Neural cell (in vitro differentiated cells): Measurements from ENCODE around the gene LYPD6B. TPM values are rescaled to one million over a fixed set of nuclear protein-coding genes. Genes with fewer than 3 reads are reported as not detected.

Experiments
- H2AFZ ChIP-seq: fragments of 200-600, 300-800 bp; sonication (generic), shearing (Covaris generic); 2 replicates; pipeline ENCODE4 v1.6.0; 2014; ENCODE audit warnings: low read depth, mild to moderate bottlenecking, antibody characterized with exemption, low read length, moderate library complexity
- H3F3A ChIP-seq: fragments of 200-600 bp; shearing (Covaris generic); 2 replicates; pipeline ENCODE4 v1.6.1; 2016; ENCODE audit warnings: mild to moderate bottlenecking, moderate library complexity, mixed read lengths, antibody characterized with exemption, low read length; ENCODE audit not compliant: insufficient read depth, poor library complexity, severe bottlenecking
- H3K27ac ChIP-seq: fragments of 200-600, 300-800 bp; sonication (generic), shearing (Covaris generic); 2 replicates; pipeline ENCODE4 v1.5.1; 2014; ENCODE audit warnings: mild to moderate bottlenecking, low read length, moderate library complexity
- H3K27me3 ChIP-seq: fragments of 300-800, 200-600 bp; sonication (generic), shearing (Covaris generic); 2 replicates; pipeline ENCODE4 v1.6.0; 2014; ENCODE audit warnings: mild to moderate bottlenecking, low read depth, low read length, moderate library complexity; ENCODE audit not compliant: insufficient read depth
- H3K36me3 ChIP-seq: fragments of 300-800, 200-600 bp; sonication (generic), shearing (Covaris generic); 2 replicates; pipeline ENCODE4 v1.5.1; 2014; ENCODE audit warnings: mild to moderate bottlenecking, antibody characterized with exemption, low read length, moderate library complexity; ENCODE audit not compliant: insufficient read depth
- H3K4me2 ChIP-seq: fragments of 300-800, 200-600 bp; sonication (generic), shearing (Covaris generic); 2 replicates; pipeline ENCODE4 v1.6.0; 2014; ENCODE audit warnings: mild to moderate bottlenecking, low read length
- H3K4me3 ChIP-seq: fragments of 300-800, 200-600 bp; sonication (generic), shearing (Covaris generic); 2 replicates; pipeline ENCODE4 v1.5.1; 2014; ENCODE audit warnings: mild to moderate bottlenecking, low read length, moderate library complexity
- H3K79me2 ChIP-seq: fragments of 200-600 bp; shearing (Covaris generic); replicated peaks from 2 replicates; pipeline ENCODE4 v1.6.0; 2014; ENCODE audit warnings: mild to moderate bottlenecking, low read length, moderate library complexity; ENCODE audit not compliant: insufficient read depth
- H3K9ac ChIP-seq: fragments of 300-800, 200-600 bp; sonication (generic), shearing (Covaris generic); 2 replicates; pipeline ENCODE4 v1.6.1; 2016; ENCODE audit warnings: mild to moderate bottlenecking, low read length, mixed read lengths
- H3K9me2 ChIP-seq: fragments of 200-600 bp; shearing (Covaris generic); 2 replicates; pipeline ENCODE4 v1.6.1; 2016; ENCODE audit warnings: mild to moderate bottlenecking, low read length, mixed read lengths; ENCODE audit not compliant: insufficient read depth
- H3K9me3 ChIP-seq: fragments of 200-600, 300-800 bp; sonication (generic), shearing (Covaris generic); 2 replicates; pipeline ENCODE4 v1.6.1; 2016; ENCODE audit warnings: mild to moderate bottlenecking, mixed run types, low read length, moderate library complexity, mixed read lengths
- H4K20me1 ChIP-seq: fragments of 200-600 bp; shearing (Covaris generic); 2 replicates; pipeline ENCODE4 v1.6.1; 2016; ENCODE audit warnings: mild to moderate bottlenecking, mixed run types; ENCODE audit not compliant: insufficient read depth
- EP300 ChIP-seq: fragments of 450-650 bp; conservative IDR thresholded peaks from 2 replicates; pipeline ENCODE4 v1.6.1; 2014; ENCODE audit warnings: antibody characterized with exemption, mild to moderate bottlenecking, moderate library complexity; ENCODE audit not compliant: poor library complexity, severe bottlenecking
- EZH2 ChIP-seq: fragments of 200-600, 300-800 bp; shearing (Covaris generic), sonication (generic); IDR thresholded peaks from 2 replicates; pipeline ENCODE4 v1.6.1; 2014; ENCODE audit warnings: antibody characterized with exemption, low read length, borderline replicate concordance, mild to moderate bottlenecking; ENCODE audit not compliant: insufficient read depth, poor library complexity, severe bottlenecking
- MXI1 ChIP-seq: fragments of 450-650 bp; conservative IDR thresholded peaks from 2 replicates; pipeline ENCODE4 v1.6.1; 2014; ENCODE audit warnings: antibody characterized with exemption, mild to moderate bottlenecking; ENCODE audit not compliant: poor library complexity, severe bottlenecking
- POLR2AphosphoS5 ChIP-seq: IDR thresholded peaks from 2 replicates; pipeline ENCODE4 v1.6.1; 2012
- RAD21 ChIP-seq: fragments of 450-650 bp; conservative IDR thresholded peaks from 2 replicates; pipeline ENCODE4 v1.6.1; 2014; ENCODE audit warnings: antibody characterized with exemption, mild to moderate bottlenecking, moderate library complexity
- SMC3 ChIP-seq: fragments of 450-650 bp; conservative IDR thresholded peaks from 2 replicates; pipeline ENCODE4 v1.6.1; 2014; ENCODE audit warnings: antibody characterized with exemption, mild to moderate bottlenecking, moderate library complexity; ENCODE audit not compliant: poor library complexity
- TAF1 ChIP-seq: IDR thresholded peaks from 2 replicates; pipeline ENCODE4 v1.6.1; 2012; ENCODE audit warnings: low read depth
- polyA plus RNA-seq: library from polyadenylated mRNA; depleted of rRNA; stranded (reverse); fragments of >200 nt; gene quantifications from 2 replicates; pipeline ENCODE4 v1.2.3, GENCODE V29; 2014
- TF ChIP-seq, protein P1 (sequence below): fragments of 450-650 bp; IDR thresholded peaks from 2 replicates; pipeline ENCODE4 v1.5.1; 2014; ENCODE audit warnings: antibody characterized with exemption, mild to moderate bottlenecking, moderate library complexity; ENCODE audit not compliant: poor library complexity, severe bottlenecking
- TF ChIP-seq, protein P2 (sequence below): IDR thresholded peaks from 2 replicates; pipeline ENCODE4 v1.6.1; 2012; ENCODE audit warnings: borderline replicate concordance

Gene LYPD6B
- polyA plus RNA-seq, 1 donor from 2014 or later: 0.68 TPM

DNA sequence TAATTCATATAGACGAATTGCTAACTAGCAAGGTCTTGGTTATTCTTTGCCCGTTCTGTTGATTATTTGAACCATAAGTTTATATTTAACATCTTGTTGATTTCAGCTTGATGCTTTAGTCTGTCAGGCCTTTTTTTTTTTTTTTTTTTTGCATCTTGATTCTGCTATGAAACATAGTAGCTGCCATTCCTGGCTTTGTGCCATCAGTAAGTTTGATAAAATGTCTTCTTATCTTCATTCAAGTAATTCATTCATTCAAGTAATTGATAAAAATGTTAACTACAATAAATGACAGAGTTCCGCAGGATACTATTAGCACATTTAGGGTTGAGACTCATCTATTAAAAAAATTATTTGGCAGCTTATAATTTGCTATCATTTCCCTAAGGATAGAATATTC, 134.7 kb downstream of the LYPD6B start:
- Histone ChIP-seq H3K27me3 (no peaks in the 10 kb centered on the region), H3K9me3 (no peaks in the 10 kb centered on the region), H3K79me2 (no peaks in the 10 kb centered on the region), H3K4me2 (no peak overlapping the region), H4K20me1 (no peaks in the 10 kb centered on the region), H3K9ac (no peak overlapping the region), H3F3A (no peaks in the 10 kb centered on the region), H3K9me2 (no peaks in the 10 kb centered on the region), H3K27ac (no peak overlapping the region), H3K4me3 (no peak overlapping the region), H2AFZ (no peak overlapping the region), H3K36me3 (no peaks in the 10 kb centered on the region)
- TF ChIP-seq SMC3 (no peak), EP300 (no peak), TAF1 (no peak), MXI1 (no peak), RAD21 (no peak), EZH2 (no peak), POLR2AphosphoS5 (no peak)
- TF ChIP-seq, protein P1, sequence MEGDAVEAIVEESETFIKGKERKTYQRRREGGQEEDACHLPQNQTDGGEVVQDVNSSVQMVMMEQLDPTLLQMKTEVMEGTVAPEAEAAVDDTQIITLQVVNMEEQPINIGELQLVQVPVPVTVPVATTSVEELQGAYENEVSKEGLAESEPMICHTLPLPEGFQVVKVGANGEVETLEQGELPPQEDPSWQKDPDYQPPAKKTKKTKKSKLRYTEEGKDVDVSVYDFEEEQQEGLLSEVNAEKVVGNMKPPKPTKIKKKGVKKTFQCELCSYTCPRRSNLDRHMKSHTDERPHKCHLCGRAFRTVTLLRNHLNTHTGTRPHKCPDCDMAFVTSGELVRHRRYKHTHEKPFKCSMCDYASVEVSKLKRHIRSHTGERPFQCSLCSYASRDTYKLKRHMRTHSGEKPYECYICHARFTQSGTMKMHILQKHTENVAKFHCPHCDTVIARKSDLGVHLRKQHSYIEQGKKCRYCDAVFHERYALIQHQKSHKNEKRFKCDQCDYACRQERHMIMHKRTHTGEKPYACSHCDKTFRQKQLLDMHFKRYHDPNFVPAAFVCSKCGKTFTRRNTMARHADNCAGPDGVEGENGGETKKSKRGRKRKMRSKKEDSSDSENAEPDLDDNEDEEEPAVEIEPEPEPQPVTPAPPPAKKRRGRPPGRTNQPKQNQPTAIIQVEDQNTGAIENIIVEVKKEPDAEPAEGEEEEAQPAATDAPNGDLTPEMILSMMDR: no peak
- TF ChIP-seq, protein P2, sequence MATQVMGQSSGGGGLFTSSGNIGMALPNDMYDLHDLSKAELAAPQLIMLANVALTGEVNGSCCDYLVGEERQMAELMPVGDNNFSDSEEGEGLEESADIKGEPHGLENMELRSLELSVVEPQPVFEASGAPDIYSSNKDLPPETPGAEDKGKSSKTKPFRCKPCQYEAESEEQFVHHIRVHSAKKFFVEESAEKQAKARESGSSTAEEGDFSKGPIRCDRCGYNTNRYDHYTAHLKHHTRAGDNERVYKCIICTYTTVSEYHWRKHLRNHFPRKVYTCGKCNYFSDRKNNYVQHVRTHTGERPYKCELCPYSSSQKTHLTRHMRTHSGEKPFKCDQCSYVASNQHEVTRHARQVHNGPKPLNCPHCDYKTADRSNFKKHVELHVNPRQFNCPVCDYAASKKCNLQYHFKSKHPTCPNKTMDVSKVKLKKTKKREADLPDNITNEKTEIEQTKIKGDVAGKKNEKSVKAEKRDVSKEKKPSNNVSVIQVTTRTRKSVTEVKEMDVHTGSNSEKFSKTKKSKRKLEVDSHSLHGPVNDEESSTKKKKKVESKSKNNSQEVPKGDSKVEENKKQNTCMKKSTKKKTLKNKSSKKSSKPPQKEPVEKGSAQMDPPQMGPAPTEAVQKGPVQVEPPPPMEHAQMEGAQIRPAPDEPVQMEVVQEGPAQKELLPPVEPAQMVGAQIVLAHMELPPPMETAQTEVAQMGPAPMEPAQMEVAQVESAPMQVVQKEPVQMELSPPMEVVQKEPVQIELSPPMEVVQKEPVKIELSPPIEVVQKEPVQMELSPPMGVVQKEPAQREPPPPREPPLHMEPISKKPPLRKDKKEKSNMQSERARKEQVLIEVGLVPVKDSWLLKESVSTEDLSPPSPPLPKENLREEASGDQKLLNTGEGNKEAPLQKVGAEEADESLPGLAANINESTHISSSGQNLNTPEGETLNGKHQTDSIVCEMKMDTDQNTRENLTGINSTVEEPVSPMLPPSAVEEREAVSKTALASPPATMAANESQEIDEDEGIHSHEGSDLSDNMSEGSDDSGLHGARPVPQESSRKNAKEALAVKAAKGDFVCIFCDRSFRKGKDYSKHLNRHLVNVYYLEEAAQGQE: no peak

DNA sequence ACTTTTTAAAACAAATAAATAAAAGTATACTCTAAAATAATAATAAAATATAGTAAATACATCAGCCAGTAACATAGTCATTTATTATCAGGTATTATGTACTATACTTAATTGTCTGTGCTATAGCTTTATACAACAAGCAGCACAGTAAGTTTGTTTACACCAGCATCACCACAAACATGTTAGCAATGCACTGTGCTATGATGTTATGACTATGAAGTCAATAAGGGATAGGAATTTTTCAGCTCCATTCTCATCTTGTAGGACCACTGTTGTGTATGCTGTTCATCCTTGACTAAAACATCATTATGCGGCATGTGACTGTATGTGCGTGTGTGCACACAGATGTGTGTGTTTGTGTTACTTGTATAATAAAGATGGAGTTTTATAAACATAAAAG, 137.5 kb downstream of the LYPD6B start:
- H3K79me2 ChIP-seq: no peaks in the 10 kb centered on the region
- H3K36me3 ChIP-seq: no peaks in the 10 kb centered on the region
- no peak overlapping the region for H3K4me2 ChIP-seq
- no peaks in the 10 kb centered on the region for H3K27me3 ChIP-seq
- H3K9ac ChIP-seq: no peak overlapping the region
- no peaks in the 10 kb centered on the region for H3F3A ChIP-seq
- H2AFZ ChIP-seq: no peak overlapping the region
- no peak overlapping the region for H3K27ac ChIP-seq
- no peaks in the 10 kb centered on the region for H4K20me1 ChIP-seq
- no peaks in the 10 kb centered on the region for H3K9me3 ChIP-seq
- TF ChIP-seq POLR2AphosphoS5 (no peak), RAD21 (no peak), EP300 (no peak), MXI1 (no peak), EZH2 (no peak), SMC3 (no peak), TAF1 (no peak)
- TF ChIP-seq, protein P1: no peak
- TF ChIP-seq, protein P2: no peak
- H3K4me3 ChIP-seq: no peak overlapping the region
- no peaks in the 10 kb centered on the region for H3K9me2 ChIP-seq
